ENCODE results near the gene TPRA1.

Gene TPRA1

GRCh38 chr3:127632035-127632820 lies 41.7 kb upstream of the TPRA1 start:
- no peak for DNase-seq (ENCODE audit: low read depth)
- no peak overlapping the region for H3K4me3 ChIP-seq (ENCODE audit: low read length)
- TF ChIP-seq, protein P1, sequence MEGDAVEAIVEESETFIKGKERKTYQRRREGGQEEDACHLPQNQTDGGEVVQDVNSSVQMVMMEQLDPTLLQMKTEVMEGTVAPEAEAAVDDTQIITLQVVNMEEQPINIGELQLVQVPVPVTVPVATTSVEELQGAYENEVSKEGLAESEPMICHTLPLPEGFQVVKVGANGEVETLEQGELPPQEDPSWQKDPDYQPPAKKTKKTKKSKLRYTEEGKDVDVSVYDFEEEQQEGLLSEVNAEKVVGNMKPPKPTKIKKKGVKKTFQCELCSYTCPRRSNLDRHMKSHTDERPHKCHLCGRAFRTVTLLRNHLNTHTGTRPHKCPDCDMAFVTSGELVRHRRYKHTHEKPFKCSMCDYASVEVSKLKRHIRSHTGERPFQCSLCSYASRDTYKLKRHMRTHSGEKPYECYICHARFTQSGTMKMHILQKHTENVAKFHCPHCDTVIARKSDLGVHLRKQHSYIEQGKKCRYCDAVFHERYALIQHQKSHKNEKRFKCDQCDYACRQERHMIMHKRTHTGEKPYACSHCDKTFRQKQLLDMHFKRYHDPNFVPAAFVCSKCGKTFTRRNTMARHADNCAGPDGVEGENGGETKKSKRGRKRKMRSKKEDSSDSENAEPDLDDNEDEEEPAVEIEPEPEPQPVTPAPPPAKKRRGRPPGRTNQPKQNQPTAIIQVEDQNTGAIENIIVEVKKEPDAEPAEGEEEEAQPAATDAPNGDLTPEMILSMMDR (conservative IDR thresholded peaks at IDR 0.05; ENCODE audit: low read length): no peak

- TF ChIP-seq, protein P1 (conservative IDR thresholded peaks at IDR 0.05; ENCODE audit: low read length): no peak
- DNase-seq (ENCODE audit: low read depth): no peak
- H3K4me3 ChIP-seq (ENCODE audit: low read length): no peak overlapping the region
Observed at GRCh38 chr3:127630811-127631714, 40.5 kb upstream of the TPRA1 start.

GRCh38 chr3:127629467-127630403 lies 39.2 kb upstream of the TPRA1 start:
- peak overlapping the region; percentile 46 for H3K4me3 ChIP-seq (ENCODE audit: low read length)
- TF ChIP-seq, protein P1 (conservative IDR thresholded peaks at IDR 0.05; ENCODE audit: low read length): no peak
- no peak for DNase-seq (ENCODE audit: low read depth)

- peak; percentile 56 for DNase-seq (ENCODE audit: low read depth)
- TF ChIP-seq, protein P1 (conservative IDR thresholded peaks at IDR 0.05; ENCODE audit: low read length): no peak
- peak within 1 kb of the TSS; percentile 46 for H3K4me3 ChIP-seq (ENCODE audit: low read length)
Observed at GRCh38 chr3:127628788-127629466, 38.4 kb upstream of the TPRA1 start, which contains the start of gene PODXL2. Gene PODXL2, plus strand, starts transcription at chr3:127629185. Its CDS starts 35 bp downstream, at chr3:127629220.

DNA sequence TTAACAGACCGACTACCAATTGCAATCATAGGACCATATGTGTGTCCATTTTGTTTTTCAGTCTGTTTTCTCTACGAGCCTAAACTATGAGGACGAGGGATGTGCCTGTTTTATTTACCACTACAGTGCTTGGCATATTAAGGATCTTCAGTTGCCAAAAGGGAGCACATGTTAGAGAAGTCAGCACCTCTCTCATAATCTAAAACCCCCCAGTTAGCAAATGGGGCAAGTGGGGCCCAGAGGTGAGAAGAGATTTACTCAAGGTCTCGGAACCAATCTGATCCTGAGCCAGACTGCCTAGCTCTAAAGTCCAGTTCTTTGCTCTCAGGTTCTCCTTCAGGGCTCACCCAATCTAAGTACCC lies 37.9 kb upstream of the TPRA1 start:
- no peak for DNase-seq (ENCODE audit: low read depth)
- no peak overlapping the region for H3K4me3 ChIP-seq (ENCODE audit: low read length)

More for the DNA sequence above, 37.9 kb upstream of the TPRA1 start:
- TF ChIP-seq, protein P1 (conservative IDR thresholded peaks at IDR 0.05; ENCODE audit: low read length): no peak
